GM10266 (cell line): ENCODE results near the gene PTPN14.

Experiments
- DNase-seq: peaks from one replicate; pipeline ENCODE4 v3.0.0; 2012; ENCODE audit errors: extremely low spot score
- TF ChIP-seq, protein P1 (sequence below): IDR thresholded peaks from 2 replicates; pipeline ENCODE4 v1.5.1; 2012; ENCODE audit warnings: mild to moderate bottlenecking, low read depth; ENCODE audit not compliant: control insufficient read depth, insufficient read depth; ENCODE audit errors: missing control alignments

The PTPN14 gene

DNA sequence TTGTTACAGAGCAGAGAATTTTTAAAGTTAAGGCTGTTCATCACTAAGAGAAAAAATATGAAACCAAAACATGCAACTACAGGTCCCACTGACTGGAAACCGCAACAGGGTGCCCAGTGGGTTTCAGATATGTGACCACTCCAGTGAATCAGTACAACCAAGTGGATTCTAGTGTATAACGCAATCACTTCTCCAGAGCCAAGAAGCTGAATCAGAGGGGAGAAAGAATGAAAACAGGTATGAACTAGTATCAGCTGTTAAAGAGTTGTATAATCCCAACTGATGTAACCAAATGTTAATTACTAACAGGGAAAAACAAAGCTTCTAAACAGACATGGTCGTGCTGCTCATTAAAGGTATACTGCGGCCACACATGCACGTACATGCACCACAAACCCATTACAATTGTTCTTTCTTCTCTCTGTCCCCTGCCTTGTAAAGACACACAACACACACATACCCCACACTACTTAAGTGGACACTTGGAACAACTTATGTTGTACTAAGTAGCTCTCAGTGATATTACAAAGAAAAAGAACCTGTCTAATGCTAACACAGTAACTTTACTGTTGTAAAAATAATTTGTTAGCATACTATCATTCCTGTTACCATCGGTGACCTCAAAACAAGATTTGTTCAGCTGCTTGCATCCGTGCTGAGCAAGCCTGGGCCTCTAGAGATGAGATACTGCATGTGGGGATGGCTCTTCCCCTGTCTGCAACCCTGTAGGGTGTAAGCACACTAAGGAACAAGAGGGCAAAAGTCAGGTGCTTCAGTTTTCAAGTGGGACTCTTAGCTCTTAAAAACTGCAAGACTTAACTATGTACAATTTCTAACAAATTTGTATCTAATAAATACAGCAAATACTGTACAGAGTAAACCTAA is 74.2 kb downstream of the PTPN14 start:
- DNase-seq = no peak
- TF ChIP-seq, protein P1, sequence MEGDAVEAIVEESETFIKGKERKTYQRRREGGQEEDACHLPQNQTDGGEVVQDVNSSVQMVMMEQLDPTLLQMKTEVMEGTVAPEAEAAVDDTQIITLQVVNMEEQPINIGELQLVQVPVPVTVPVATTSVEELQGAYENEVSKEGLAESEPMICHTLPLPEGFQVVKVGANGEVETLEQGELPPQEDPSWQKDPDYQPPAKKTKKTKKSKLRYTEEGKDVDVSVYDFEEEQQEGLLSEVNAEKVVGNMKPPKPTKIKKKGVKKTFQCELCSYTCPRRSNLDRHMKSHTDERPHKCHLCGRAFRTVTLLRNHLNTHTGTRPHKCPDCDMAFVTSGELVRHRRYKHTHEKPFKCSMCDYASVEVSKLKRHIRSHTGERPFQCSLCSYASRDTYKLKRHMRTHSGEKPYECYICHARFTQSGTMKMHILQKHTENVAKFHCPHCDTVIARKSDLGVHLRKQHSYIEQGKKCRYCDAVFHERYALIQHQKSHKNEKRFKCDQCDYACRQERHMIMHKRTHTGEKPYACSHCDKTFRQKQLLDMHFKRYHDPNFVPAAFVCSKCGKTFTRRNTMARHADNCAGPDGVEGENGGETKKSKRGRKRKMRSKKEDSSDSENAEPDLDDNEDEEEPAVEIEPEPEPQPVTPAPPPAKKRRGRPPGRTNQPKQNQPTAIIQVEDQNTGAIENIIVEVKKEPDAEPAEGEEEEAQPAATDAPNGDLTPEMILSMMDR = no peak

DNA sequence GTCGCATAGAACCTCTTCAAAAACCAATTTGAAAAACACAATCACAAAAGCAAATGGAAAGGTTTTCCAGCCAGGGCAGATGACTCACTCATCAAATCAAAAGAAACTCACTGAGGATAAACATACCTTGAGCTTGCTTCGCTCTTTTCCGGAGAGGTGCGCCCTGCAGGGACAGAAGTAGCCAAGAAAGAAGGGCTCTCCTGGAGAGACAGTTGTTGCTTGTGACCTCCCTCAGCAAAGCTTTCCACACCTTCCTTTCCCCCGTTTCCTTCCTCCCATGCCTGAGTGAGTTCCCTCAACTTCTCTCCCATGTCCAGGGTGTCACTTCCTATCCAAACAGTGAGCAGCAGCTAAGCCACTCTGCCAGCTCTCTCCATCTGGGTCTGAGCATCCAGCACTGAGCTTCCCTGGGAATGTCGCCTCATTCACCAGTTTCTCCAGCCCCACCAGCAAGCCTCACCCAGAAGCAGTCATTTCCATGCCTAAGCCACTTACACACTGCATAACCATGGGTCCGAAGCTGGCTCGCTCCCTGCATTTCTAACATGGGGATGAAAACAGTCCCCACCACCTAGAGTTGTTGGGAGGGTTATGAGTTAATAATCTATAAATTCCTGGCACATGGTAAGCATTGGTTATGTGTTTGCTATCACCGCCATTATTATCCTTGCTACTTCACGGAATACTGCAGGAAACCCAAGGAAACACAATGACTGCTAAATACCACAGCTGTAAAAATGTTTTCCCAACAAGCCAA is 75.0 kb downstream of the PTPN14 start:
- TF ChIP-seq, protein P1 = no peak
- DNase-seq = no peak

DNA sequence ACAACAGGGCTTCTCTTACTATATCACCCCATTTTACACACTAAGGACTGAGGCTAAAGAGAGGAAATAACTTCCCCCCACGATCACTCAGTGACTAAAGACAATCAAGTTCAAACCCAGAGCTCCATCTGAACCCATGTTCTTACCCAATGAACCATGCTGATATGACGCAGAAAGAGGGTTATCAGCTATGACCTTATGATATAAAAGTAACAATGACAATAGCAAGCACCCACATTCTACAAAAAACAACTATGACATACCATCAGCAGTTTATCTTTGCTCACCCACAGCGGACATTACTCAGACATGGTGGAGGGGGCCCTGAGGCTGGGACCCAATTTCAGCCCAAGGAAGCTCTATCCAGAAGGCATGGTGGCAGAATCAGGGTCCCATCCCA is 75.7 kb downstream of the PTPN14 start:
- TF ChIP-seq, protein P1 = no peak
- DNase-seq = no peak

DNA sequence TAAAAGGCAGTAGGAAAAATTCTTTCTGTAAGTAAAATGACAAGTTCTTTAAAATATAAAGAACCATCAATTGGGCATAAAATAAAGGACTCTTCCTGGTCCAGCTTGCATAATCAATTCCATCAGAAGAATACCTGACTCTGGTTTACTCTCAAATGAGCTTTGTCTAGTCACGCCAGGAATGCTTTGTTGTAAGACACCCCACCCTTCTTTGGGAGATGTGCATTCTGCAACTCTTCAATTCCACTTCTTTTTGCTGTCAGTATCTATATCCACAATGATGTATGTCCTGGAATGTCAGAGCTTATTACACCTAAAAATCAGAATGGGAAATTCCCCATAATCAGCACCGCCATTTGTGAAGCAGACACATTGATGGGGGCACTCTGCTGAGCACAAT is 76.1 kb downstream of the PTPN14 start:
- TF ChIP-seq, protein P1 = no peak
- DNase-seq = no peak

DNA sequence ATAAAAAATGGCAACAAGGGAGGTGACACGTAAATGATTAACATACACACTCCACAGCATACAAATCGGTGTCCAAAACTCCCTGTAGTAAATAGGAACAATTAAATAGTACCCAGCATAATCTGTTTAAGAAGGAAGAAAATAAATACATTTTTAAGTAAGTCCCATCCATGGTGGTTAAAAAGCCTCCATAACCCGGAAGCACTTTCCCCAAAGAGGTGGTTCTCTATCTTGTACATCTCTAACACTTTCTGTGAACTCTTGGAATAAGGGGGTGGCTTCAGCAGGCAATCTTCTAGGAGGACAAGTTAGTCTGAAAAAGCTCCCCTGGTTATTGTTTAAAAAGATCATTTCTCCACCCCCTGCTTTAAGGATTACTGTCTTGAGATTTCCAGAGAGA is 76.9 kb downstream of the PTPN14 start:
- TF ChIP-seq, protein P1 = no peak
- DNase-seq = no peak

DNA sequence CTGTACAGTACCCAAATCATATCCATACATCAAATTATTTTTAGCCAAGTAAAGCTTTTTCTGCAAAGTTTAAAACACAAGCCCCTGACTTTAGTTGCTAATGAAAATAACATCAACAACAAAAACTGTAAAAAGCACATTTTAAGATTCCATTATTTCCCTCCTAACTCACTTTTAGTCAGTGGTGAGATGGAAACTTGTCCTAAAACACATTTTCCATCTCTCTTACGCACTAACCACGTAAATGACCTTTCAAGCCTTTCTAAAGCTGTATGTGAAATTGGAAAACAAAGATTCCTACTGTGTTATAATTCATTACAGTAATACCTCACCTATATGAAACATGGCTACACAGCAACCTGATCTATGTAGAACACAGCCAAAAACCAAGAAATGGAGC is 77.5 kb downstream of the PTPN14 start:
- no peak for DNase-seq
- TF ChIP-seq, protein P1 = no peak

DNA sequence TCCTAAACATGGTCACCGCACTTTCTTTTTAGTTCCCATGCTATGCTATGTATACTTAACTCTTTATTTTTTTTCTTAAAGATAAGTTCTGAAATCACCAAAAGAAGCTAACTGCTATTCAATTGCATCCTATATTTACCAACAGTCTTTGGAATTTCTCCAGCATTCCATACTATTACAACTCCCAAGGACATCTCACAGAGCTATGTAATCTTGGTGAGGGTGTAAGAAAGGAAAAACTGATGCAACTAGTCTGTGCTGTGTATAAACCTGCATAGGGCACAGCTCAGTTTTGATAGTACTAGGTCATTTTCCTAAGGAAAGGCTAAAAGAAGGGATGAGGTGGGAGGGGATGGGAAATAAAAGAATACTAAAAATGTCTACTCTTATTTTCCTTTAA is 78.0 kb downstream of the PTPN14 start:
- TF ChIP-seq, protein P1 = no peak

More for the DNA sequence above, 78.0 kb downstream of the PTPN14 start:
- DNase-seq = no peak
